C1 segment of cervical spinal cord (tissue), 14 donors: Measurements from ENCODE around the gene ZNF503.
A peak's percentile ranks its signal among the peaks of the same experiment; 100 is the strongest.

Experiments
- DNase-seq, 14 donors: peaks; one replicate each; lab custom pipeline; 2025; lab: John Stamatoyannopoulos, UW

The ZNF503 gene

GRCh38 chr10:75431180-75432111 is 29.9 kb upstream of the ZNF503 start, which contains the start of gene LRMDA:
TSS of gene LRMDA (plus strand) at chr10:75431624.
- peak in 4 of 14 donors; percentile 19 to 55 (median 46) for DNase-seq

- DNase-seq = peak in 5 of 14 donors; percentile 14 to 40 (median 24)
Observed at GRCh38 chr10:75430000-75430763, 28.6 kb upstream of the ZNF503 start.

- DNase-seq = no peak
Observed at GRCh38 chr10:75429159-75429827, 27.7 kb upstream of the ZNF503 start.

GRCh38 chr10:75428434-75429158 is 27.0 kb upstream of the ZNF503 start:
- DNase-seq = no peak

- DNase-seq = no peak
Observed at GRCh38 chr10:75427951-75428350, 26.4 kb upstream of the ZNF503 start.

- DNase-seq = no peak
Observed at GRCh38 chr10:75426880-75427279, 25.3 kb upstream of the ZNF503 start.

- DNase-seq = no peak
Observed at GRCh38 chr10:75425291-75426079, 23.9 kb upstream of the ZNF503 start.

- no peak for DNase-seq
Observed at GRCh38 chr10:75424571-75424970, 23.0 kb upstream of the ZNF503 start.

- no peak for DNase-seq
Observed at GRCh38 chr10:75422913-75423312, 21.3 kb upstream of the ZNF503 start.

- DNase-seq = no peak
Observed at GRCh38 chr10:75418712-75419111, 17.1 kb upstream of the ZNF503 start.

- no peak for DNase-seq
Observed at GRCh38 chr10:75418293-75418692, 16.7 kb upstream of the ZNF503 start.

- no peak for DNase-seq
Observed at GRCh38 chr10:75417522-75417927, 16.0 kb upstream of the ZNF503 start.

- DNase-seq = no peak
Observed at GRCh38 chr10:75414527-75414926, 13.0 kb upstream of the ZNF503 start.

GRCh38 chr10:75410132-75411005 is 8.8 kb upstream of the ZNF503 start:
- no peak for DNase-seq

- peak in 10 of 14 donors; percentile 22 to 70 (median 43) for DNase-seq
Observed at GRCh38 chr10:75408911-75409885, 7.6 kb upstream of the ZNF503 start.

- peak in 2 of 14 donors; percentile 28 to 36 for DNase-seq
Observed at GRCh38 chr10:75408509-75408875, 6.9 kb upstream of the ZNF503 start.

GRCh38 chr10:75407713-75408508 is 6.3 kb upstream of the ZNF503 start:
- DNase-seq = peak in 5 of 14 donors; percentile 16 to 56 (median 41)
